Endothelial cell of umbilical vein (primary cell): ENCODE measurements around the gene SMURF2.

ENCODE experiments used
- CTCF ChIP-seq, 2 donors: IDR thresholded peaks; 1 replicate in 1 of 2; 2 replicates in 1 of 2; pipeline ENCODE4 v1.5.1; 2011; ENCODE audit warnings: low read length in 2 of 2, mild to moderate bottlenecking in 2 of 2, moderate library complexity in 2 of 2, control low read depth in 1 of 2, inconsistent platforms in 1 of 2, low read depth in 1 of 2; ENCODE audit not compliant: insufficient read depth in 1 of 2; ENCODE audit errors: extremely low read depth in 1 of 2
- POLR2A ChIP-seq: IDR thresholded peaks from 2 replicates; pipeline ENCODE4 v1.6.1; 2012; ENCODE audit warnings: low read depth, mild to moderate bottlenecking, control low read depth, low read length
- TF ChIP-seq, protein P1 (sequence below): IDR thresholded peaks from 2 replicates; pipeline ENCODE4 v1.6.1; 2011; ENCODE audit not compliant: insufficient read depth, insufficient read length

DNA sequence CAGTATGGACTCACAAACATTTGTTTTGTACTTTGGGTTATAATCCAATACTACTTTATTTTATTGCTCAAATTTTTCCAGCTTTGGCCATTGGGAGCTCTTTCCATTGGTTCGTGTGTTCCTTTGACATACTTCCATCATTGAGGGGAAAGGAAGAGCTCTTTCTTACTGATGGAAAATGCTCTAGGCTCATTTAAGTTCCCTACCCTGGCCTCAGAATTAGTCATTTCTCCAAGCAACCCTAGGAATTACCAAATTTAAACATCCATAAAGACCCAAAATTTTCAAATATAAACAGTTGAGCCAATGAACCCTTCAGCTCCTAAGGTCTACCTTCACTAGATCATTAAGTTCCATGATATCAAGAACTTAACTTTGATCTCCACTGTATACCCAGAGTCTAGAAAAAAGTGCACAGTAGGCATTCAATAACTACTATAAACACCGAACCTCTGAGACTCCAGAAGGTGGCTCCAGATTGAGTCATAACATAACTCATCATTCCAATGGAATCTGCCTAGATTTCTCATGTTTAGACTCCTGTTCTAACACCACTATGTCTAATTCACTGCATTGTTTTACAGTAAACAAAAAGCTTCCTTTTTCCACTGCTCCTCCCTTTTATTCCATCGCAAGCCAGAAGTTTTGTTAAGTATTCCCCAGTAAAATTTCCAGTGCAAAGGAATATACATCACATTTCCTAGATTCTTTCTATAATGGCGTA, 39.0 kb downstream of the SMURF2 start:
- no peak for TF ChIP-seq CTCF (IDR thresholded peaks at IDR 0.05; ENCODE audit: extremely low read depth in 1 of 2, insufficient read depth in 1 of 2, low read depth in 1 of 2, low read length in 2 of 2)
- TF ChIP-seq POLR2A = no peak
- TF ChIP-seq, protein P1, sequence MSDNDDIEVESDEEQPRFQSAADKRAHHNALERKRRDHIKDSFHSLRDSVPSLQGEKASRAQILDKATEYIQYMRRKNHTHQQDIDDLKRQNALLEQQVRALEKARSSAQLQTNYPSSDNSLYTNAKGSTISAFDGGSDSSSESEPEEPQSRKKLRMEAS = no peak
